KOPT-K1 (cell line): Measurements from ENCODE around the gene CNN2.

Source experiments
- H3K27ac ChIP-seq: fragments of 200-600 bp; sonication (generic); 2 replicates; pipeline ENCODE4 v1.5.1; 2016; ENCODE audit warnings: antibody characterized with exemption, mild to moderate bottlenecking, low read depth, low read length; ENCODE audit not compliant: poor library complexity, severe bottlenecking
- H3K36me3 ChIP-seq: fragments of 200-600 bp; sonication (generic); 2 replicates; pipeline ENCODE4 v1.5.1; 2017; ENCODE audit warnings: antibody characterized with exemption, mild to moderate bottlenecking, low read length, moderate library complexity; ENCODE audit not compliant: insufficient read depth
- H3K9me3 ChIP-seq: fragments of 200-600 bp; sonication (generic); 2 replicates; pipeline ENCODE4 v1.5.1; 2017; ENCODE audit warnings: antibody characterized with exemption, low read length, mild to moderate bottlenecking; ENCODE audit not compliant: insufficient read depth, poor library complexity, severe bottlenecking

CNN2 gene

GRCh38 chr19:991932-992669 is 34.3 kb upstream of the CNN2 start:
- no peak overlapping the region for H3K27ac ChIP-seq
- no peaks in the 10 kb centered on the region for H3K9me3 ChIP-seq
- H3K36me3 ChIP-seq: peaks cover 53% of the 10 kb centered on the region

GRCh38 chr19:992670-993055 is 33.7 kb upstream of the CNN2 start:
- no peak overlapping the region for H3K27ac ChIP-seq
- peaks cover 47% of the 10 kb centered on the region for H3K36me3 ChIP-seq
- no peaks in the 10 kb centered on the region for H3K9me3 ChIP-seq

- Histone ChIP-seq H3K36me3 (peaks cover 41% of the 10 kb centered on the region), H3K9me3 (no peaks in the 10 kb centered on the region), H3K27ac (no peak overlapping the region)
Measured at GRCh38 chr19:993361-993830, 33.0 kb upstream of the CNN2 start.

GRCh38 chr19:993831-994393 is 32.5 kb upstream of the CNN2 start:
- Histone ChIP-seq H3K27ac (no peak overlapping the region), H3K9me3 (no peaks in the 10 kb centered on the region), H3K36me3 (peaks cover 36% of the 10 kb centered on the region)

GRCh38 chr19:994516-994915 is 31.9 kb upstream of the CNN2 start:
- peaks cover 30% of the 10 kb centered on the region for H3K36me3 ChIP-seq
- H3K9me3 ChIP-seq: no peaks in the 10 kb centered on the region
- H3K27ac ChIP-seq: no peak overlapping the region

GRCh38 chr19:995051-995827 is 31.2 kb upstream of the CNN2 start:
- H3K36me3 ChIP-seq: peaks cover 25% of the 10 kb centered on the region
- H3K27ac ChIP-seq: no peak overlapping the region
- H3K9me3 ChIP-seq: no peaks in the 10 kb centered on the region

GRCh38 chr19:996051-996838 is 30.2 kb upstream of the CNN2 start:
- peaks cover 15% of the 10 kb centered on the region; the same call in 1 of the 2 replicates for H3K36me3 ChIP-seq
- H3K9me3 ChIP-seq: no peaks in the 10 kb centered on the region
- H3K27ac ChIP-seq: no peak overlapping the region

- Histone ChIP-seq H3K36me3 (peaks cover 3% of the 10 kb centered on the region; the same call in 1 of the 2 replicates), H3K9me3 (no peaks in the 10 kb centered on the region), H3K27ac (no peak overlapping the region)
Measured at GRCh38 chr19:998064-998463, 28.3 kb upstream of the CNN2 start.

- Histone ChIP-seq H3K36me3 (no peaks in the 10 kb centered on the region), H3K27ac (no peak overlapping the region), H3K9me3 (no peaks in the 10 kb centered on the region)
Measured at GRCh38 chr19:999379-999719, 27.1 kb upstream of the CNN2 start.

- no peak within 1 kb of the TSS for H3K27ac ChIP-seq
- H3K9me3 ChIP-seq: no peaks in the 10 kb centered on the region
- H3K36me3 ChIP-seq: no peaks in the 10 kb centered on the region
Measured at GRCh38 chr19:1000095-1000494, 26.3 kb upstream of the CNN2 start, which contains the start of gene GRIN3B. GRIN3B (plus strand) TSS chr19:1000419; CDS start chr19:1000438, 19 bp downstream.

GRCh38 chr19:1000591-1001537 is 25.5 kb upstream of the CNN2 start:
- Histone ChIP-seq H3K9me3 (no peaks in the 10 kb centered on the region), H3K36me3 (no peaks in the 10 kb centered on the region), H3K27ac (no peak overlapping the region)

GRCh38 chr19:1001538-1002166 is 24.8 kb upstream of the CNN2 start:
- Histone ChIP-seq H3K27ac (no peak overlapping the region), H3K9me3 (no peaks in the 10 kb centered on the region), H3K36me3 (no peaks in the 10 kb centered on the region; the same call in 1 of the 2 replicates)

GRCh38 chr19:1002600-1002999 is 23.8 kb upstream of the CNN2 start:
- peaks cover 5% of the 10 kb centered on the region; the same call in 1 of the 2 replicates for H3K36me3 ChIP-seq
- no peak overlapping the region for H3K27ac ChIP-seq
- H3K9me3 ChIP-seq: no peaks in the 10 kb centered on the region
